Measurements from ENCODE around the gene KRT16.
"Not testable (repeated sequence)": the region's sequence is repeated elsewhere in the genome, so short reads cannot be mapped to it uniquely, and the experiment has no call there.

The KRT16 gene

DNA sequence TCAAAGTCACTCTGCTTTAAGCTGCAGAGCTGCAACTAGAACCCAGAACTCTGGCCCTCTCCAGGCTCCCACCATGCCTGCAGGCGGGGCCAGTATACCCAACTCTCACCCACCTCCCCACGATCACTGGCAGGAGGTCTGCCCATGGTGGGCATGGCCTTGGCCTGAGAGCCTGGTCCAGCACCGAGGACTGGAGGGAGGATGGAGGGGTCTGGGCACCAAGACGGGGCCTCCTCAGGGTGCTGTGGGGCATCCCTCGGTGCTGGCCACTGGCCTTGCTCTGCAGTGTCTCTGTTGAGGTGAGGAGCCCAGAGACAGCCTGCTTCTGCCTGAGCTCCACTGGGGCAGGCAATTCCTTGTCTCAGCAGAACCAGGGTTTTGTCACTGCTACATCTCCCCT lies 1.5 kb upstream of the KRT16 start:
- Histone ChIP-seq H2BK120ac (ENCODE audit: insufficient read depth, low read length, poor library complexity) (no peak overlapping the region), H3K14ac (ENCODE audit: low read length) (no peak overlapping the region), H2BK12ac (ENCODE audit: low read length) (no peak overlapping the region), H3K9me3 (ENCODE audit: insufficient read depth, low read depth, low read length) (no peaks in the 10 kb centered on the region), H4K8ac (ENCODE audit: low read depth, low read length) (no peak overlapping the region), H3K4me2 (ENCODE audit: low read length) (no peak overlapping the region), H3K79me1 (ENCODE audit: low read length) (peaks cover 5% of the 10 kb centered on the region), H2AFZ (ENCODE audit: insufficient read depth, low read length, poor library complexity) (no peak overlapping the region), H3K36me3 (ENCODE audit: control insufficient read depth in 1 of 2, insufficient read depth in 2 of 2, low read length in 2 of 2) (no peaks in the 10 kb centered on the region), H3K27me3 (ENCODE audit: insufficient read depth, low read length) (no peaks in the 10 kb centered on the region), H3K18ac (ENCODE audit: low read length) (no peak overlapping the region), H3K27ac (ENCODE audit: low read depth, low read length) (no peak overlapping the region), H2AK5ac (ENCODE audit: low read length) (no peak overlapping the region), H4K91ac (ENCODE audit: low read depth, low read length) (no peak overlapping the region), H3K23ac (ENCODE audit: low read length) (no peak overlapping the region), H4K12ac (ENCODE audit: low read depth, low read length) (no peak overlapping the region), H2BK5ac (ENCODE audit: low read depth, low read length, poor library complexity) (no peak overlapping the region), H3K9ac (ENCODE audit: low read length) (no peak overlapping the region), H3K4ac (ENCODE audit: low read depth, low read length) (no peak overlapping the region), H3K4me1 (ENCODE audit: control insufficient read depth in 1 of 2, insufficient read depth in 2 of 2, low read length in 2 of 2) (peaks cover 13 to 22% of the 10 kb centered on the region in 2 experiments), H3K4me3 (ENCODE audit: low read depth, low read length) (no peak overlapping the region), H3K79me2 (ENCODE audit: control insufficient read depth, insufficient read depth, low read length, poor library complexity) (no peaks in the 10 kb centered on the region)
- DNase-seq = no peak
- WGBS (ENCODE audit: extremely low coverage, insufficient coverage, insufficient read length) = no CpG with 5 or more reads among the region's 5 CpGs

- H3K14ac ChIP-seq (ENCODE audit: low read length) = no peak overlapping the region
- no peaks in the 10 kb centered on the region for H3K27me3 ChIP-seq (ENCODE audit: insufficient read depth, low read length)
- DNase-seq = no peak
- H3K4me1 ChIP-seq (ENCODE audit: control insufficient read depth in 1 of 2, insufficient read depth in 2 of 2, low read length in 2 of 2) = peaks cover 11 to 17% of the 10 kb centered on the region in 2 experiments
- H2AFZ ChIP-seq (ENCODE audit: insufficient read depth, low read length, poor library complexity) = no peak overlapping the region
- H3K4me2 ChIP-seq (ENCODE audit: low read length) = no peak overlapping the region
- peaks cover 4% of the 10 kb centered on the region for H3K79me1 ChIP-seq (ENCODE audit: low read length)
- H4K12ac ChIP-seq (ENCODE audit: low read depth, low read length) = no peak overlapping the region
- H3K9me3 ChIP-seq (ENCODE audit: insufficient read depth, low read depth, low read length) = peaks cover 1% of the 10 kb centered on the region
- no peak overlapping the region for H4K91ac ChIP-seq (ENCODE audit: low read depth, low read length)
- H4K8ac ChIP-seq (ENCODE audit: low read depth, low read length) = no peak overlapping the region
- no peak overlapping the region for H3K4ac ChIP-seq (ENCODE audit: low read depth, low read length)
- H2BK5ac ChIP-seq (ENCODE audit: low read depth, low read length, poor library complexity) = no peak overlapping the region
- no peak overlapping the region for H3K9ac ChIP-seq (ENCODE audit: low read length)
- no peaks in the 10 kb centered on the region for H3K79me2 ChIP-seq (ENCODE audit: control insufficient read depth, insufficient read depth, low read length, poor library complexity)
- no peak overlapping the region for H2BK12ac ChIP-seq (ENCODE audit: low read length)
- no peak overlapping the region for H3K27ac ChIP-seq (ENCODE audit: low read depth, low read length)
- no peak overlapping the region for H2BK120ac ChIP-seq (ENCODE audit: insufficient read depth, low read length, poor library complexity)
- H3K18ac ChIP-seq (ENCODE audit: low read length) = no peak overlapping the region
- no CpG with 5 or more reads among the region's 11 CpGs for WGBS (ENCODE audit: extremely low coverage, insufficient coverage, insufficient read length)
- no peak overlapping the region for H2AK5ac ChIP-seq (ENCODE audit: low read length)
- H3K4me3 ChIP-seq (ENCODE audit: low read depth, low read length) = no peak overlapping the region
- no peak overlapping the region for H3K23ac ChIP-seq (ENCODE audit: low read length)
- H3K36me3 ChIP-seq (ENCODE audit: control insufficient read depth in 1 of 2, insufficient read depth in 2 of 2, low read length in 2 of 2) = no peaks in the 10 kb centered on the region
Measured at GRCh38 chr17:41613277-41614082, 913 bp upstream of the KRT16 start.

- Histone ChIP-seq H2AK5ac (ENCODE audit: low read length) (no peak overlapping the region), H3K27ac (ENCODE audit: low read depth, low read length) (no peak overlapping the region), H4K12ac (ENCODE audit: low read depth, low read length) (no peak overlapping the region), H2BK5ac (ENCODE audit: low read depth, low read length, poor library complexity) (no peak overlapping the region), H3K9ac (ENCODE audit: low read length) (no peak overlapping the region), H2BK12ac (ENCODE audit: low read length) (no peak overlapping the region), H4K8ac (ENCODE audit: low read depth, low read length) (no peak overlapping the region), H3K14ac (ENCODE audit: low read length) (no peak overlapping the region), H3K79me2 (ENCODE audit: control insufficient read depth, insufficient read depth, low read length, poor library complexity) (no peaks in the 10 kb centered on the region), H3K79me1 (ENCODE audit: low read length) (no peaks in the 10 kb centered on the region), H3K4me1 (ENCODE audit: control insufficient read depth in 1 of 2, insufficient read depth in 2 of 2, low read length in 2 of 2) (no peaks in the 10 kb centered on the region), H3K4me2 (ENCODE audit: low read length) (no peak overlapping the region), H2BK120ac (ENCODE audit: insufficient read depth, low read length, poor library complexity) (no peak overlapping the region), H3K27me3 (ENCODE audit: insufficient read depth, low read length) (no peaks in the 10 kb centered on the region), H2AFZ (ENCODE audit: insufficient read depth, low read length, poor library complexity) (no peak overlapping the region), H3K36me3 (ENCODE audit: control insufficient read depth in 1 of 2, insufficient read depth in 2 of 2, low read length in 2 of 2) (no peaks in the 10 kb centered on the region), H3K23ac (ENCODE audit: low read length) (no peak overlapping the region), H3K9me3 (ENCODE audit: insufficient read depth, low read depth, low read length) (peaks cover 1% of the 10 kb centered on the region), H3K18ac (ENCODE audit: low read length) (no peak overlapping the region), H3K4ac (ENCODE audit: low read depth, low read length) (no peak overlapping the region), H4K91ac (ENCODE audit: low read depth, low read length) (no peak overlapping the region), H3K4me3 (ENCODE audit: low read depth, low read length) (no peak overlapping the region)
- DNase-seq = no peak
- WGBS (ENCODE audit: extremely low coverage, insufficient coverage, insufficient read length) = no CpG with 5 or more reads among the region's 25 CpGs
Measured at GRCh38 chr17:41610965-41611640, 1.5 kb downstream of the KRT16 start.

- H3K4me1 ChIP-seq (ENCODE audit: control insufficient read depth in 1 of 2, insufficient read depth in 2 of 2, low read length in 2 of 2); H3K4ac ChIP-seq (ENCODE audit: low read depth, low read length); H3K79me1 ChIP-seq (ENCODE audit: low read length); H3K9ac ChIP-seq (ENCODE audit: low read length); H2AFZ ChIP-seq (ENCODE audit: insufficient read depth, low read length, poor library complexity); H4K8ac ChIP-seq (ENCODE audit: low read depth, low read length); H2BK5ac ChIP-seq (ENCODE audit: low read depth, low read length, poor library complexity); DNase-seq; H4K12ac ChIP-seq (ENCODE audit: low read depth, low read length); H3K23ac ChIP-seq (ENCODE audit: low read length); H3K14ac ChIP-seq (ENCODE audit: low read length); H3K79me2 ChIP-seq (ENCODE audit: control insufficient read depth, insufficient read depth, low read length, poor library complexity); H4K91ac ChIP-seq (ENCODE audit: low read depth, low read length); H2BK120ac ChIP-seq (ENCODE audit: insufficient read depth, low read length, poor library complexity); H3K4me2 ChIP-seq (ENCODE audit: low read length); H3K36me3 ChIP-seq (ENCODE audit: control insufficient read depth in 1 of 2, insufficient read depth in 2 of 2, low read length in 2 of 2); H3K4me3 ChIP-seq (ENCODE audit: low read depth, low read length); H2AK5ac ChIP-seq (ENCODE audit: low read length); H3K27me3 ChIP-seq (ENCODE audit: insufficient read depth, low read length); H3K18ac ChIP-seq (ENCODE audit: low read length); H3K27ac ChIP-seq (ENCODE audit: low read depth, low read length); H2BK12ac ChIP-seq (ENCODE audit: low read length); H3K9me3 ChIP-seq (ENCODE audit: insufficient read depth, low read depth, low read length): not testable (repeated sequence)
- no CpG with 5 or more reads among the region's 10 CpGs for WGBS (ENCODE audit: extremely low coverage, insufficient coverage, insufficient read length)
Measured at GRCh38 chr17:41610061-41610517, 2.5 kb downstream of the KRT16 start.

Measured in trophoblast cell (in vitro differentiated cells and primary cell).